ENCODE data around the gene ZG16.

The ZG16 gene

GRCh38 chr16:29816694-29817441 lies 38.8 kb downstream of the ZG16 start:
- Histone ChIP-seq H3K9ac (ENCODE audit: insufficient read length, low read depth) (peak overlapping the region; percentile 99), H3K9me3 (ENCODE audit: insufficient read depth, low read length) (no peaks in the 10 kb centered on the region), H3K36me3 (ENCODE audit: insufficient read depth, insufficient read length, low read length) (peaks cover 38% of the 10 kb centered on the region), H3K4me1 (ENCODE audit: insufficient read depth, insufficient read length) (peaks cover 34% of the 10 kb centered on the region), H3K27me3 (ENCODE audit: insufficient read depth, insufficient read length) (no peaks in the 10 kb centered on the region), H3K4me3 (ENCODE audit: insufficient read length, low read depth) (peak overlapping the region; percentile 92)
- TF ChIP-seq ZNF274 (IDR thresholded peaks at IDR 0.05; ENCODE audit: low read depth, low read length) (no peak), YY1 (IDR thresholded peaks at IDR 0.05; ENCODE audit: insufficient read depth, insufficient read length) (no peak), SUZ12 (IDR thresholded peaks at IDR 0.05; ENCODE audit: extremely low read depth, insufficient read depth, insufficient read length) (no peak)
- no peak for DNase-seq (ENCODE audit: low read depth, low spot score)

- Histone ChIP-seq H3K36me3 (ENCODE audit: insufficient read depth, insufficient read length, low read length) (peaks cover 38% of the 10 kb centered on the region), H3K4me3 (ENCODE audit: insufficient read length, low read depth) (no peak overlapping the region), H3K27me3 (ENCODE audit: insufficient read depth, insufficient read length) (no peaks in the 10 kb centered on the region), H3K4me1 (ENCODE audit: insufficient read depth, insufficient read length) (peaks cover 36% of the 10 kb centered on the region), H3K9ac (ENCODE audit: insufficient read length, low read depth) (no peak overlapping the region), H3K9me3 (ENCODE audit: insufficient read depth, low read length) (no peaks in the 10 kb centered on the region)
- TF ChIP-seq SUZ12 (IDR thresholded peaks at IDR 0.05; ENCODE audit: extremely low read depth, insufficient read depth, insufficient read length) (no peak), YY1 (IDR thresholded peaks at IDR 0.05; ENCODE audit: insufficient read depth, insufficient read length) (no peak), ZNF274 (IDR thresholded peaks at IDR 0.05; ENCODE audit: low read depth, low read length) (no peak)
- no peak for DNase-seq (ENCODE audit: low read depth, low spot score)
Measured at GRCh38 chr16:29818082-29818481, 40.0 kb downstream of the ZG16 start.

GRCh38 chr16:29819506-29819905 lies 41.5 kb downstream of the ZG16 start:
- DNase-seq (ENCODE audit: low read depth, low spot score): no peak
- H3K27me3 ChIP-seq (ENCODE audit: insufficient read depth, insufficient read length): no peaks in the 10 kb centered on the region
- peaks cover 38% of the 10 kb centered on the region for H3K36me3 ChIP-seq (ENCODE audit: insufficient read depth, insufficient read length, low read length)
- no peaks in the 10 kb centered on the region for H3K9me3 ChIP-seq (ENCODE audit: insufficient read depth, low read length)
- peak overlapping the region; percentile 53 for H3K9ac ChIP-seq (ENCODE audit: insufficient read length, low read depth)
- H3K4me1 ChIP-seq (ENCODE audit: insufficient read depth, insufficient read length): peaks cover 28% of the 10 kb centered on the region
- no peak for TF ChIP-seq ZNF274 (IDR thresholded peaks at IDR 0.05; ENCODE audit: low read depth, low read length)
- TF ChIP-seq SUZ12 (IDR thresholded peaks at IDR 0.05; ENCODE audit: extremely low read depth, insufficient read depth, insufficient read length): no peak
- no peak for TF ChIP-seq YY1 (IDR thresholded peaks at IDR 0.05; ENCODE audit: insufficient read depth, insufficient read length)
- no peak overlapping the region for H3K4me3 ChIP-seq (ENCODE audit: insufficient read length, low read depth)

- H3K4me3 ChIP-seq (ENCODE audit: insufficient read length, low read depth): peak within 1 kb of the TSS; percentile 5
- TF ChIP-seq ZNF274 (IDR thresholded peaks at IDR 0.05; ENCODE audit: low read depth, low read length) (no peak), YY1 (IDR thresholded peaks at IDR 0.05; ENCODE audit: insufficient read depth, insufficient read length) (no peak), SUZ12 (IDR thresholded peaks at IDR 0.05; ENCODE audit: extremely low read depth, insufficient read depth, insufficient read length) (no peak)
- H3K4me1 ChIP-seq (ENCODE audit: insufficient read depth, insufficient read length): peaks cover 22% of the 10 kb centered on the region
- no peaks in the 10 kb centered on the region for H3K9me3 ChIP-seq (ENCODE audit: insufficient read depth, low read length)
- H3K27me3 ChIP-seq (ENCODE audit: insufficient read depth, insufficient read length): no peaks in the 10 kb centered on the region
- H3K9ac ChIP-seq (ENCODE audit: insufficient read length, low read depth): peak within 1 kb of the TSS; percentile 53
- no peak for DNase-seq (ENCODE audit: low read depth, low spot score)
- H3K36me3 ChIP-seq (ENCODE audit: insufficient read depth, insufficient read length, low read length): peaks cover 38% of the 10 kb centered on the region
Measured at GRCh38 chr16:29820271-29820701, 42.2 kb downstream of the ZG16 start, which contains the start of gene MVP. Gene MVP, plus strand, starts transcription at chr16:29820462. Its CDS starts 10,088 bp downstream, at chr16:29830550.

GRCh38 chr16:29820730-29821642 lies 42.9 kb downstream of the ZG16 start:
- Histone ChIP-seq H3K36me3 (ENCODE audit: insufficient read depth, insufficient read length, low read length) (peaks cover 38% of the 10 kb centered on the region), H3K4me1 (ENCODE audit: insufficient read depth, insufficient read length) (peaks cover 29% of the 10 kb centered on the region), H3K9me3 (ENCODE audit: insufficient read depth, low read length) (no peaks in the 10 kb centered on the region), H3K4me3 (ENCODE audit: insufficient read length, low read depth) (peak overlapping the region; percentile 5), H3K27me3 (ENCODE audit: insufficient read depth, insufficient read length) (no peaks in the 10 kb centered on the region), H3K9ac (ENCODE audit: insufficient read length, low read depth) (peak overlapping the region; percentile 42)
- no peak for DNase-seq (ENCODE audit: low read depth, low spot score)
- no peak for TF ChIP-seq YY1 (IDR thresholded peaks at IDR 0.05; ENCODE audit: insufficient read depth, insufficient read length)
- TF ChIP-seq ZNF274 (IDR thresholded peaks at IDR 0.05; ENCODE audit: low read depth, low read length): no peak
- TF ChIP-seq SUZ12 (IDR thresholded peaks at IDR 0.05; ENCODE audit: extremely low read depth, insufficient read depth, insufficient read length): no peak

GRCh38 chr16:29821643-29822115 lies 43.6 kb downstream of the ZG16 start:
- no peak for DNase-seq (ENCODE audit: low read depth, low spot score)
- Histone ChIP-seq H3K9ac (ENCODE audit: insufficient read length, low read depth) (peak overlapping the region; percentile 42), H3K27me3 (ENCODE audit: insufficient read depth, insufficient read length) (no peaks in the 10 kb centered on the region), H3K36me3 (ENCODE audit: insufficient read depth, insufficient read length, low read length) (peaks cover 38% of the 10 kb centered on the region), H3K9me3 (ENCODE audit: insufficient read depth, low read length) (no peaks in the 10 kb centered on the region), H3K4me3 (ENCODE audit: insufficient read length, low read depth) (no peak overlapping the region), H3K4me1 (ENCODE audit: insufficient read depth, insufficient read length) (peaks cover 30% of the 10 kb centered on the region)
- TF ChIP-seq SUZ12 (IDR thresholded peaks at IDR 0.05; ENCODE audit: extremely low read depth, insufficient read depth, insufficient read length) (no peak), ZNF274 (IDR thresholded peaks at IDR 0.05; ENCODE audit: low read depth, low read length) (no peak), YY1 (IDR thresholded peaks at IDR 0.05; ENCODE audit: insufficient read depth, insufficient read length) (no peak)

Data from NT2/D1 (cell line).